A673 (cell line): ENCODE data around the gene DNAH8.

Experiments
- EZH2 ChIP-seq: fragments of 200-600 bp; sonication (generic); IDR thresholded peaks from 2 replicates; pipeline ENCODE4 v1.6.1; 2017; ENCODE audit warnings: borderline replicate concordance, low read depth, mild to moderate bottlenecking, mixed read lengths, antibody characterized with exemption, low read length; ENCODE audit not compliant: poor library complexity, severe bottlenecking
- TF ChIP-seq, protein P1 (sequence below): fragments of 300-800, 200-600 bp; sonication (generic); conservative IDR thresholded peaks from 2 replicates; pipeline ENCODE4 v1.5.1; 2017; ENCODE audit warnings: low read depth, mild to moderate bottlenecking, antibody characterized with exemption, low read length, moderate library complexity, mixed read lengths

DNA sequence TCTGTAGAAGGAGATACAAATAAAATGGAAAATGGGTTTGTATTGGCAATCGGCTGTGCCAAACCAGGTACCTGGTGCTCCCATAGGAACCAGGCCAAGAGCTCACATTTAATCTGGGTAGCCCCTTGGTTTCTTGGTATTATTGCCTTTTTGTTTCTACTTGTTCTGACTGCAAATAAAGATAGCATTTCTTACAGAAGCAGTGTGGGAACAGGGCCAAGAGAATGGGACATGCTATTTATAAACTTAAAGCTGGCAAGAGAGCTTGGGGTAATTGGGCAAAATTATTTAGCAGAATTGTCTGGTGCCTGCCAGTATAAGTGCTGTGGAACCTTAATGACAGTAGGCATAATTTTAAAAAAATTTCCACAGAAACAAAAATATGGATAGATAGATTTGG lies 219.9 kb downstream of the DNAH8 start:
- TF ChIP-seq EZH2: no peak
- TF ChIP-seq, protein P1, sequence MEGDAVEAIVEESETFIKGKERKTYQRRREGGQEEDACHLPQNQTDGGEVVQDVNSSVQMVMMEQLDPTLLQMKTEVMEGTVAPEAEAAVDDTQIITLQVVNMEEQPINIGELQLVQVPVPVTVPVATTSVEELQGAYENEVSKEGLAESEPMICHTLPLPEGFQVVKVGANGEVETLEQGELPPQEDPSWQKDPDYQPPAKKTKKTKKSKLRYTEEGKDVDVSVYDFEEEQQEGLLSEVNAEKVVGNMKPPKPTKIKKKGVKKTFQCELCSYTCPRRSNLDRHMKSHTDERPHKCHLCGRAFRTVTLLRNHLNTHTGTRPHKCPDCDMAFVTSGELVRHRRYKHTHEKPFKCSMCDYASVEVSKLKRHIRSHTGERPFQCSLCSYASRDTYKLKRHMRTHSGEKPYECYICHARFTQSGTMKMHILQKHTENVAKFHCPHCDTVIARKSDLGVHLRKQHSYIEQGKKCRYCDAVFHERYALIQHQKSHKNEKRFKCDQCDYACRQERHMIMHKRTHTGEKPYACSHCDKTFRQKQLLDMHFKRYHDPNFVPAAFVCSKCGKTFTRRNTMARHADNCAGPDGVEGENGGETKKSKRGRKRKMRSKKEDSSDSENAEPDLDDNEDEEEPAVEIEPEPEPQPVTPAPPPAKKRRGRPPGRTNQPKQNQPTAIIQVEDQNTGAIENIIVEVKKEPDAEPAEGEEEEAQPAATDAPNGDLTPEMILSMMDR: no peak
